Measurements from ENCODE around the gene ESYT3.

GRCh38 chr3:138442433-138442832 lies 8.0 kb downstream of the ESYT3 start:
- no peak for TF ChIP-seq CTCF (IDR thresholded peaks at IDR 0.05)
- TF ChIP-seq POLR2A (IDR thresholded peaks at IDR 0.05), result no peak

All from right lobe of liver (tissue), 4 donors.